Neural progenitor cell (in vitro differentiated cells): Measurements from ENCODE around the gene MYO15A. TPM values are rescaled to one million over a fixed set of nuclear protein-coding genes. Genes with fewer than 3 reads are reported as not detected.

Experiments
- DNase-seq: peaks from one replicate; pipeline ENCODE4 v3.0.0-alpha.2; 2016; ENCODE audit warnings: low spot score
- H2AFZ ChIP-seq: fragments of 200-600 bp; sonication (generic); replicated peaks from 2 replicates; pipeline ENCODE4 v1.6.1; 2016; ENCODE audit warnings: antibody characterized with exemption
- H3F3A ChIP-seq: fragments of 200-600 bp; sonication (generic); 2 replicates; pipeline ENCODE4 v1.6.1; 2016; ENCODE audit warnings: antibody characterized with exemption, low read depth
- H3K27ac ChIP-seq: fragments of 200-600 bp; sonication (generic); 2 replicates; pipeline ENCODE4 v1.5.1; 2016; ENCODE audit warnings: mild to moderate bottlenecking
- H3K27me3 ChIP-seq: fragments of 200-600 bp; sonication (generic); 2 replicates; pipeline ENCODE4 v1.6.1; 2016; ENCODE audit warnings: mild to moderate bottlenecking, moderate library complexity
- H3K36me3 ChIP-seq: fragments of 200-600 bp; sonication (generic); 2 replicates; pipeline ENCODE4 v1.5.1; 2016
- H3K4me1 ChIP-seq: fragments of 200-600 bp; sonication (generic); 2 replicates; pipeline ENCODE4 v1.6.1; 2016; ENCODE audit warnings: mixed run types
- H3K4me2 ChIP-seq: fragments of 200-600 bp; sonication (generic); 2 replicates; pipeline ENCODE4 v1.6.1; 2016
- H3K4me3 ChIP-seq: fragments of 200-600 bp; sonication (generic); 2 replicates; pipeline ENCODE4 v1.5.1; 2016
- H3K79me2 ChIP-seq: fragments of 200-600 bp; sonication (generic); 2 replicates; pipeline ENCODE4 v1.6.1; 2016; ENCODE audit warnings: low read depth
- H3K9ac ChIP-seq: fragments of 200-600 bp; sonication (generic); 2 replicates; pipeline ENCODE4 v1.6.1; 2016
- H3K9me3 ChIP-seq: fragments of 200-600 bp; sonication (generic); 2 replicates; pipeline ENCODE4 v1.5.1; 2016; ENCODE audit warnings: low read depth
- H4K20me1 ChIP-seq: fragments of 200-600 bp; sonication (generic); 2 replicates; pipeline ENCODE4 v1.6.1; 2016; ENCODE audit warnings: low read depth
- H3K27ac Mint-ChIP-seq: 3 replicates; pipeline ENCODE4 v1.8.0; 2021; ENCODE audit warnings: mixed read lengths
- H3K27me3 Mint-ChIP-seq: 2 replicates; pipeline ENCODE4 v1.8.0; 2022; ENCODE audit warnings: low read depth, mild to moderate bottlenecking, inconsistent platforms, moderate library complexity, mixed read lengths; ENCODE audit not compliant: insufficient read depth
- H3K36me3 Mint-ChIP-seq: 3 replicates; pipeline ENCODE4 v1.8.0; 2021; ENCODE audit warnings: mixed read lengths
- H3K4me1 Mint-ChIP-seq: 3 replicates; pipeline ENCODE4 v1.8.0; 2021; ENCODE audit warnings: mixed read lengths
- H3K4me3 Mint-ChIP-seq: 3 replicates; pipeline ENCODE4 v1.8.0; 2021; ENCODE audit warnings: mild to moderate bottlenecking, moderate library complexity, mixed read lengths
- H3K9me3 Mint-ChIP-seq: 3 replicates; pipeline ENCODE4 v1.8.0; 2020; ENCODE audit warnings: mixed read lengths
- EZH2 ChIP-seq: fragments of 200-600 bp; sonication (generic); IDR thresholded peaks from 2 replicates; pipeline ENCODE4 v1.6.1; 2017; ENCODE audit warnings: antibody characterized with exemption, mild to moderate bottlenecking, moderate library complexity
- EZH2phosphoT487 ChIP-seq: fragments of 200-600 bp; sonication (generic); IDR thresholded peaks from 2 replicates; pipeline ENCODE4 v1.6.1; 2017; ENCODE audit warnings: antibody characterized with exemption
- total RNA-seq: library from RNA; depleted of rRNA; stranded (reverse); fragments of >200 nt; gene quantifications from 2 replicates; pipeline ENCODE4 v1.2.3, GENCODE V29; 2015; ENCODE audit warnings: low replicate concordance
- TF ChIP-seq, protein P1 (sequence below): fragments of 200-600 bp; sonication (generic); IDR thresholded peaks from 2 replicates; pipeline ENCODE4 v1.5.1; 2017; ENCODE audit warnings: antibody characterized with exemption, mild to moderate bottlenecking

MYO15A gene
- total RNA-seq, 1 donor from 2014 or later = 1.2 TPM

DNA sequence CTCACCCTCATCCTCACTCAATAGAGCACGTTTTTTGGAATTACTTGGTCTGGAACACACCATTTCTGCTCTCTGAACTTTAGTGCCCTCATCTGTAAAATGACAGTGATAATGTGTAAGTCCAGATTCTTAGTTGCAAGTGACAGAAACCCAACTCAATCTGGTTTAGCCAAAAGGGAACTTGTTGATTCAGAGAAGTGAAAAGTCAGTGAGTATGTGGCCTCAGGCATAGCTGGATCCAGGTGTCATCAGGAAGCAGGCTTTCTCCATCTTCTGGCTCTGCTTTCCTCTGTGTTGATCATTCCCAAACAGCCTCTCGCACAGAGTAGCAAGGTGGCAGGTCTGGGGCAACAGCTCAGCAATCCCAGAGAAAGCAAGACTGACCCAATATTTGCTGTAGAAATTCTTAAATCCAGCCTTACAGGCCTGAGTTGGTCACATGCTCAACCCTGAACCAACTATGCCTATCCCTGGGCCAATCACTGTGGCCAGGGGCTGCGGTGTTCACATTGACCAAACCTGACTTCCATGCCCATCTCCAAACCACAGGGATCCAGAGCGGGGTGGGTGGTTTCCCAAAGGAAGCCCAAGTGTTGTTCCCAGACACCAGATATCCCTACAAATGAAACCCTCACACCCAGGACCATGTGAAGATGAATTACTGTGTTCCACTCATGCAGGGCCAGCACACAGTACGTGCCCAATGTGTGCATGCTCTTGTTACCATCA, 51.7 kb downstream of the MYO15A start:
- Histone ChIP-seq H3K4me1 (peaks cover 4% of the 10 kb centered on the region), H4K20me1 (no peaks in the 10 kb centered on the region), H3K4me2 (no peak overlapping the region), H3K9ac (no peak overlapping the region), H3K9me3 (no peaks in the 10 kb centered on the region), H3K27ac (no peak overlapping the region), H2AFZ (no peak overlapping the region), H3F3A (no peaks in the 10 kb centered on the region), H3K36me3 (no peaks in the 10 kb centered on the region), H3K79me2 (no peaks in the 10 kb centered on the region), H3K27me3 (no peaks in the 10 kb centered on the region), H3K4me3 (no peak overlapping the region)
- TF ChIP-seq, protein P1, sequence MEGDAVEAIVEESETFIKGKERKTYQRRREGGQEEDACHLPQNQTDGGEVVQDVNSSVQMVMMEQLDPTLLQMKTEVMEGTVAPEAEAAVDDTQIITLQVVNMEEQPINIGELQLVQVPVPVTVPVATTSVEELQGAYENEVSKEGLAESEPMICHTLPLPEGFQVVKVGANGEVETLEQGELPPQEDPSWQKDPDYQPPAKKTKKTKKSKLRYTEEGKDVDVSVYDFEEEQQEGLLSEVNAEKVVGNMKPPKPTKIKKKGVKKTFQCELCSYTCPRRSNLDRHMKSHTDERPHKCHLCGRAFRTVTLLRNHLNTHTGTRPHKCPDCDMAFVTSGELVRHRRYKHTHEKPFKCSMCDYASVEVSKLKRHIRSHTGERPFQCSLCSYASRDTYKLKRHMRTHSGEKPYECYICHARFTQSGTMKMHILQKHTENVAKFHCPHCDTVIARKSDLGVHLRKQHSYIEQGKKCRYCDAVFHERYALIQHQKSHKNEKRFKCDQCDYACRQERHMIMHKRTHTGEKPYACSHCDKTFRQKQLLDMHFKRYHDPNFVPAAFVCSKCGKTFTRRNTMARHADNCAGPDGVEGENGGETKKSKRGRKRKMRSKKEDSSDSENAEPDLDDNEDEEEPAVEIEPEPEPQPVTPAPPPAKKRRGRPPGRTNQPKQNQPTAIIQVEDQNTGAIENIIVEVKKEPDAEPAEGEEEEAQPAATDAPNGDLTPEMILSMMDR = no peak
- TF ChIP-seq EZH2 = no peak
- TF ChIP-seq EZH2phosphoT487 = no peak
- Mint-ChIP-seq H3K4me1 (peaks cover 60% of the 10 kb centered on the region), H3K27me3 (peaks cover 9% of the 10 kb centered on the region), H3K4me3 (no peak overlapping the region), H3K9me3 (no peaks in the 10 kb centered on the region), H3K27ac (peak overlapping the region; percentile 70), H3K36me3 (no peaks in the 10 kb centered on the region)
- no peak for DNase-seq

DNA sequence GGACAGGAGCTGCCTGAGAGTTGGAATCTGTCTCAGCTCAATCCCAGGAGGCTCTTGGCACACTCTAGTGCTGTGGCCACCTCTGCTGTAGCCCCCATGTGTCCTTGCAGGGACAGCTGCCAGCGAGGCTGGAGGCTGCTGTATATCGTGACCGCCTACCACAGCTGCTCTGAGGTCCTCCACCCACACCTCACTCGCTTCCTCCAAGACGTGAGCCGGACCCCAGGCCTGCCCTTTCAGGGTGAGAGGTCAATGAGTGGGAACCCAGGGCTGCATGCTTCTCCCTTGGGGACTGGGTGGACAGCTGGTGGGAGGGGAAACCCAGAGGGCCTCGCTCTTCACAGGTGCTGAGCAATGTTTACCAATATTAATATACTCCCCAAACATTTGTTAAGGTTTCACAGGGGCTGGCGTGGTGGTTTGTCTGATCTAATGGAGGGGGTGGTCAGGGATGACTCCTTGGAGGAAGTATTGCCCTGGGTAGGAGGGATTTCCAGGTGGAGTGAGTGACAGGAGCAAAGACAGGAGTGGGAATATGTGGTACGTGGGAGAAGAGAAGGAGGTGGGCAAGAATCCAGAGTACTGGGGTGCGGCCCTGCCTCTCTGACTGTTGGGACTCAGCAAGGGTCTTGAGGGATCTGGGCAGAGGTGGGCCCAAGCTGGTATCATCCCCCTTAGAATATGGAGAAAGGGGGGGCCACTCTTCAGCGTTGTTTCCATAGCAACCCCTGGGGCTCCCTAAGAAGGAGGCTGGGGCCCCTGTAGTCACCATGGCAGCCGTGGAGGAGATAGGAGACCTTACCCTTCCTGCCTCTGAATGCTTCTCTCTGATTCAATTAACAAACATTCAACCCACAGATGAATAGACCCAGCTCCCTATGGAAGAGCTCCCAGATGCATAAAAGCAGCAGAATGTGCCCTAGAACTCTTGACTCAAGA, 52.9 kb downstream of the MYO15A start:
- Histone ChIP-seq H3K9ac (no peak overlapping the region), H3K27ac (no peak overlapping the region)
- peak overlapping the region; percentile 16 for H3K4me3 Mint-ChIP-seq

DNA sequence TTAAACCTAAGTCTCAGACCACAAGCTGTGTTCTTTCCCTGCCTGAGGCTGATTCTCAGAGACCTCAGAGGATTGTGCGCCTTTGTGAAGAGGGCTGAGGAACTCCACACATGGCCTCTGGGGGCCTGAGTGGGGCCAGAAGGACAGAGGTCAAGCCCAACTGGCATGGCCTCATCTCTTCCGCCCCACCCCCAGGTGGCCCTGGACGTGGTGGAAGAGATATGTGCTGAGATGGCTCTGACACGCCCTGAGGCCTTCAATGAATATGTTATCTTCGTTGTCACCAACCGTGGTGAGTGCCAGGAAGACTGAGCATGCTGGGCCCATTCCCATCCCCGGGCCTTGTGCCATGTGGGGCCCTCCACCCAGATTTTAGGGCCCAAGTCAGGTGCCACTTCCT, 55.0 kb downstream of the MYO15A start:
- Histone ChIP-seq H3K4me1 (no peaks in the 10 kb centered on the region), H3K9ac (no peak overlapping the region), H3K36me3 (no peaks in the 10 kb centered on the region), H3K27me3 (no peaks in the 10 kb centered on the region), H3F3A (no peaks in the 10 kb centered on the region), H4K20me1 (no peaks in the 10 kb centered on the region), H3K4me3 (no peak overlapping the region), H3K9me3 (no peaks in the 10 kb centered on the region), H2AFZ (no peak overlapping the region), H3K79me2 (no peaks in the 10 kb centered on the region), H3K4me2 (no peak overlapping the region), H3K27ac (no peak overlapping the region)
- no peak for TF ChIP-seq EZH2
- DNase-seq = no peak
- peak overlapping the region; percentile 78 for H3K27ac Mint-ChIP-seq
- H3K36me3 Mint-ChIP-seq = no peaks in the 10 kb centered on the region
- H3K9me3 Mint-ChIP-seq = no peaks in the 10 kb centered on the region
- no peak overlapping the region for H3K4me3 Mint-ChIP-seq
- peaks cover 52% of the 10 kb centered on the region for H3K4me1 Mint-ChIP-seq
- peaks cover 7% of the 10 kb centered on the region for H3K27me3 Mint-ChIP-seq

More for the DNA sequence above, 52.9 kb downstream of the MYO15A start:
- Histone ChIP-seq H3K9me3 (no peaks in the 10 kb centered on the region), H3K79me2 (no peaks in the 10 kb centered on the region), H3K4me1 (peaks cover 4% of the 10 kb centered on the region), H3K36me3 (no peaks in the 10 kb centered on the region), H3K27me3 (no peaks in the 10 kb centered on the region), H4K20me1 (no peaks in the 10 kb centered on the region), H3K4me3 (no peak overlapping the region), H3K4me2 (no peak overlapping the region), H3F3A (no peaks in the 10 kb centered on the region), H2AFZ (no peak overlapping the region)
- Mint-ChIP-seq H3K9me3 (no peaks in the 10 kb centered on the region), H3K36me3 (no peaks in the 10 kb centered on the region), H3K27me3 (peaks cover 7% of the 10 kb centered on the region), H3K4me1 (peaks cover 55% of the 10 kb centered on the region), H3K27ac (peak overlapping the region; percentile 72)
- TF ChIP-seq EZH2 (no peak), EZH2phosphoT487 (no peak)
- TF ChIP-seq, protein P1 = no peak
- DNase-seq = no peak
